ENCODE data around the gene ABCC3. TPM values are rescaled to one million over a fixed set of nuclear protein-coding genes. Genes with fewer than 3 reads are reported as not detected.

The ABCC3 gene
- total and polyA plus RNA-seq, 2 donors = 1.8 to 3.7 TPM

DNA sequence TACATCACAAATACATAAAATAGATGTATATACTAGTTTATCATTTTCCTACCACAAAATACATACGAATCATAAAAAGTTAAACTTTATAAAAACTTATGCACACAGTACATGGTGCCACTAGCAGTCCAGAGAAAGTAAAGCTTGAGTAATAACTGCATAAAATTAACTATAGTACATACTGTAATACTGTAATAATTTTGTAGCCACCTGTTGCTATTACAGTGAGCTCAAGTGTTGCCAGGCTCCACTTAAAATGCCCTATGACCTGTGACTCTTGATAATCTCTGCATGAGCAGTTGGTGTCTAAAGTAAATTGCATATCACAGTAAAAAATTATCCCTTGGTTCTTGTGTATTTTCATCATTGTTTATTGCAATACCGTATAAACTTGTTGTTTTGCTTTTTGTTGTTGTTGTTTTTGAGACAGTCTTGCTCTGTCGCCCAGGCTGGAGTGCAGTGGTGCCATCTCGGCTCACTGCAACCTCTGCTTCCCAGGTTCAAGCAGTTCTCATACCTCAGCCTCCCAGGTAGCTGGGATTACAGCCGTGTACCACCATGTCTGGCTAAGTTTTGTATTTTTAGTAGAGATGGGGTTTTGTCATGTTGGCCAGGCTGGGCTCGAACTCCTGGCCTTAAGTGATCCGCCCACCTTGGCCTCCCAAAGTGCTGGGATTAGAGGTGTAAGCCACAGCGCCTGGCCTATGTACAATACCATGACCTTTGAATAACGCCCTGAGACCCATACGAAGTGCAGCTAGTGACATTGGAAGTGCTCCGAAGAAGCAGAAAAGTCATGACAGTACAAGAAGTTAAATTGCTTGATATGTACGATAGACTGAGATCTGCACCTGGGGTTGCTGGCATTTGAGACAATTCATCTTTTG is 91.3 kb downstream of the ABCC3 start:
- Histone ChIP-seq H3K9me3 (ENCODE audit: control insufficient read depth in 2 of 2, insufficient read depth in 1 of 2, low read length in 1 of 2) (no peaks in the 10 kb centered on the region), H3K4me3 (ENCODE audit: low read length in 2 of 2) (no peak overlapping the region), H3K27ac (ENCODE audit: low read depth in 1 of 2, low read length in 1 of 2) (no peak overlapping the region), H3K36me3 (ENCODE audit: control insufficient read depth in 2 of 2, insufficient read depth in 2 of 2, low read length in 1 of 2) (peaks cover 0 to 14% of the 10 kb centered on the region in 2 donors), H3K27me3 (ENCODE audit: control insufficient read depth in 2 of 2, insufficient read depth in 1 of 2, low read length in 1 of 2) (no peaks in the 10 kb centered on the region), H3K4me1 (ENCODE audit: control insufficient read depth in 2 of 2, insufficient read depth in 2 of 2, low read length in 2 of 2) (peaks cover 14% of the 10 kb centered on the region in 2 donors)
- no peak for DNase-seq (ENCODE audit: low read depth in 6 of 9, low spot score in 9 of 9)
- WGBS = 94% methylated on average over 12 of the region's 12 CpGs

GRCh38 chr17:50728112-50728429 is 93.4 kb downstream of the ABCC3 start:
- Histone ChIP-seq H3K27ac (ENCODE audit: low read depth in 1 of 2, low read length in 1 of 2) (no peak overlapping the region), H3K36me3 (ENCODE audit: control insufficient read depth in 2 of 2, insufficient read depth in 2 of 2, low read length in 1 of 2) (peaks cover 0 to 12% of the 10 kb centered on the region in 2 donors), H3K4me1 (ENCODE audit: control insufficient read depth in 2 of 2, insufficient read depth in 2 of 2, low read length in 2 of 2) (peaks cover 0 to 3% of the 10 kb centered on the region in 2 donors), H3K4me3 (ENCODE audit: low read length in 2 of 2) (no peak overlapping the region), H3K9me3 (ENCODE audit: control insufficient read depth in 2 of 2, insufficient read depth in 1 of 2, low read length in 1 of 2) (no peaks in the 10 kb centered on the region), H3K27me3 (ENCODE audit: control insufficient read depth in 2 of 2, insufficient read depth in 1 of 2, low read length in 1 of 2) (no peaks in the 10 kb centered on the region)
- DNase-seq (ENCODE audit: low read depth in 6 of 9, low spot score in 9 of 9) = no peak
- 99% methylated on average over 2 of the region's 2 CpGs for WGBS

GRCh38 chr17:50728881-50729765 is 94.4 kb downstream of the ABCC3 start:
- Histone ChIP-seq H3K4me1 (ENCODE audit: control insufficient read depth in 2 of 2, insufficient read depth in 2 of 2, low read length in 2 of 2) (no peaks in the 10 kb centered on the region), H3K27ac (ENCODE audit: low read depth in 1 of 2, low read length in 1 of 2) (no peak overlapping the region), H3K9me3 (ENCODE audit: control insufficient read depth in 2 of 2, insufficient read depth in 1 of 2, low read length in 1 of 2) (no peaks in the 10 kb centered on the region), H3K27me3 (ENCODE audit: control insufficient read depth in 2 of 2, insufficient read depth in 1 of 2, low read length in 1 of 2) (no peaks in the 10 kb centered on the region), H3K36me3 (ENCODE audit: control insufficient read depth in 2 of 2, insufficient read depth in 2 of 2, low read length in 1 of 2) (peaks cover 0 to 8% of the 10 kb centered on the region in 2 donors), H3K4me3 (ENCODE audit: low read length in 2 of 2) (no peak overlapping the region)
- WGBS = 94% methylated on average over 5 of the region's 5 CpGs
- no peak for DNase-seq (ENCODE audit: low read depth in 6 of 9, low spot score in 9 of 9)

GRCh38 chr17:50731575-50732460 is 97.1 kb downstream of the ABCC3 start:
- Histone ChIP-seq H3K4me3 (ENCODE audit: low read length in 2 of 2) (no peak overlapping the region), H3K4me1 (ENCODE audit: control insufficient read depth in 2 of 2, insufficient read depth in 2 of 2, low read length in 2 of 2) (no peaks in the 10 kb centered on the region), H3K9me3 (ENCODE audit: control insufficient read depth in 2 of 2, insufficient read depth in 1 of 2, low read length in 1 of 2) (no peaks in the 10 kb centered on the region), H3K27me3 (ENCODE audit: control insufficient read depth in 2 of 2, insufficient read depth in 1 of 2, low read length in 1 of 2) (no peaks in the 10 kb centered on the region), H3K36me3 (ENCODE audit: control insufficient read depth in 2 of 2, insufficient read depth in 2 of 2, low read length in 1 of 2) (peaks cover 0 to 6% of the 10 kb centered on the region in 2 donors), H3K27ac (ENCODE audit: low read depth in 1 of 2, low read length in 1 of 2) (no peak overlapping the region)
- DNase-seq (ENCODE audit: low read depth in 6 of 9, low spot score in 9 of 9) = no peak
- WGBS = 92% methylated on average over 7 of the region's 7 CpGs

DNA sequence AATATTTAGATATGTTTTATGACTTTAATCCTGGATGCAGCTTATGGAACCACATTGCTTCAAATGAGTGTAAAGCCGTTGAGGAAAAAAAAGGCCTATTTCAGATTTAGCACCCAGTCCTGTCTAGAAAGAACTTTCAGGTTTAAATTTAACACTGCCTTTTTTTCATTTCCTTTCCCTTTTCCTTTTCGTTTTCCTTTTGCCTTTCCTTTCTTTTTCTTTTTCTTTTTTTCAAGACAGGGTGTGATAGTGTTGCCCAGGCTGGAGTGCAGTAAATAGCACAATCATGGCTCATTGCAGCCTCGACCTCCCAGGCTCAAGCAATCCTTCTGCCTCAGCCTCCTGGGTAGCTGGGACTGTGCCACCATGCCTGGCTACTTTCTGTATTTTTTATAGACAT is 100.6 kb downstream of the ABCC3 start:
- Histone ChIP-seq H3K36me3 (ENCODE audit: control insufficient read depth in 2 of 2, insufficient read depth in 2 of 2, low read length in 1 of 2) (peaks cover 13 to 37% of the 10 kb centered on the region in 2 donors), H3K4me3 (ENCODE audit: low read length in 2 of 2) (no peak overlapping the region), H3K27me3 (ENCODE audit: control insufficient read depth in 2 of 2, insufficient read depth in 1 of 2, low read length in 1 of 2) (no peaks in the 10 kb centered on the region), H3K4me1 (ENCODE audit: control insufficient read depth in 2 of 2, insufficient read depth in 2 of 2, low read length in 2 of 2) (no peaks in the 10 kb centered on the region), H3K9me3 (ENCODE audit: control insufficient read depth in 2 of 2, insufficient read depth in 1 of 2, low read length in 1 of 2) (no peaks in the 10 kb centered on the region), H3K27ac (ENCODE audit: low read depth in 1 of 2, low read length in 1 of 2) (no peak overlapping the region)
- 94% methylated on average over 3 of the region's 3 CpGs for WGBS
- no peak for DNase-seq (ENCODE audit: low read depth in 6 of 9, low spot score in 9 of 9)

GRCh38 chr17:50737118-50737698 is 102.5 kb downstream of the ABCC3 start:
- H3K4me1 ChIP-seq (ENCODE audit: control insufficient read depth in 2 of 2, insufficient read depth in 2 of 2, low read length in 2 of 2) = no peaks in the 10 kb centered on the region
- peaks cover 30 to 54% of the 10 kb centered on the region in 2 donors for H3K36me3 ChIP-seq (ENCODE audit: control insufficient read depth in 2 of 2, insufficient read depth in 2 of 2, low read length in 1 of 2)
- no peaks in the 10 kb centered on the region for H3K27me3 ChIP-seq (ENCODE audit: control insufficient read depth in 2 of 2, insufficient read depth in 1 of 2, low read length in 1 of 2)
- H3K27ac ChIP-seq (ENCODE audit: low read depth in 1 of 2, low read length in 1 of 2) = no peak overlapping the region
- no peak for DNase-seq (ENCODE audit: low read depth in 6 of 9, low spot score in 9 of 9)
- H3K4me3 ChIP-seq (ENCODE audit: low read length in 2 of 2) = no peak overlapping the region
- no peaks in the 10 kb centered on the region for H3K9me3 ChIP-seq (ENCODE audit: control insufficient read depth in 2 of 2, insufficient read depth in 1 of 2, low read length in 1 of 2)
- WGBS = over 99% methylated on average over 2 of the region's 2 CpGs

DNA sequence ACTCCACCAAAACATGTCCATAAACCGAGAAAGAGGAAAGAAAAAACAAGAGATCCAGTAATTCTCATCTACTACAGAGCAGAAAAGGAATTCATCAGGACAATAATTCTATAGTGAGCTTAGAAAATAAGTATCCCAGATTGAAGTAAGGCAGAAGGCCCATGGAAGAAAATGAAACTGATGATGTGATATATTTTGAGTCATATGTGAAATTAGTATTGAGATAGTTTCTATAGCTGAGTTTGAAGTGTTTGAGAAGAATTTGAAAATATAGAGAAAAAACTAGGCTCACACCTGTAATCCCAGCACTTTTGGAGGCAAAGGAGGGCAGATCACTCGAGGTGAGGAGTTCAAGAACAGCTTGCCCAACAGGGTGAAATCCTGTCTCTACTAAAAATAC is 104.4 kb downstream of the ABCC3 start:
- DNase-seq (ENCODE audit: low read depth in 6 of 9, low spot score in 9 of 9) = no peak
- H3K27me3 ChIP-seq (ENCODE audit: control insufficient read depth in 2 of 2, insufficient read depth in 1 of 2, low read length in 1 of 2) = no peaks in the 10 kb centered on the region
- peaks cover 42 to 71% of the 10 kb centered on the region in 2 donors for H3K36me3 ChIP-seq (ENCODE audit: control insufficient read depth in 2 of 2, insufficient read depth in 2 of 2, low read length in 1 of 2)
- no peak overlapping the region for H3K27ac ChIP-seq (ENCODE audit: low read depth in 1 of 2, low read length in 1 of 2)
- no peaks in the 10 kb centered on the region for H3K4me1 ChIP-seq (ENCODE audit: control insufficient read depth in 2 of 2, insufficient read depth in 2 of 2, low read length in 2 of 2)
- 62% methylated on average over 2 of the region's 2 CpGs for WGBS
- H3K9me3 ChIP-seq (ENCODE audit: control insufficient read depth in 2 of 2, insufficient read depth in 1 of 2, low read length in 1 of 2) = no peaks in the 10 kb centered on the region
- H3K4me3 ChIP-seq (ENCODE audit: low read length in 2 of 2) = no peak overlapping the region

Measured in thymus (tissue), 11 donors.